SK-N-SH treated with all-trans-retinoic acid at 6 μM for 48 hours (cell line): ENCODE data around the gene FOXA2.

Experiments used
- ATAC-seq: fragments of 200-7000 bp; cut with Tn5 transposase; 3 replicates; pipeline ENCODE4 v1.9.1; 2020; ENCODE audit warnings: mild to moderate bottlenecking, moderate library complexity
- ARNTL ChIP-seq: fragments of 450-650 bp; formaldehyde crosslinking; IDR thresholded peaks from 2 replicates; pipeline ENCODE4 v1.5.0; 2020; ENCODE audit warnings: low read depth, mild to moderate bottlenecking, moderate library complexity, borderline replicate concordance
- BACH2 ChIP-seq: fragments of 250-450 bp; sonication (Bioruptor Pico); IDR thresholded peaks from 2 replicates; pipeline ENCODE4 v1.9.0; 2021; ENCODE audit warnings: mild to moderate bottlenecking, borderline replicate concordance
- CREB5 ChIP-seq: fragments of 250-450 bp; sonication (Bioruptor Pico); IDR thresholded peaks from 2 replicates; pipeline ENCODE4 v1.5.1; 2020; ENCODE audit warnings: low read depth, mild to moderate bottlenecking, moderate library complexity
- CSDC2 ChIP-seq: fragments of 250-450 bp; sonication (Bioruptor Pico); IDR thresholded peaks from 2 replicates; pipeline ENCODE4 v1.5.0; 2020; ENCODE audit warnings: mild to moderate bottlenecking, moderate library complexity
- CSRNP3 ChIP-seq: fragments of 250-450 bp; sonication (Bioruptor Pico); IDR thresholded peaks from 2 replicates; pipeline ENCODE4 v1.5.1; 2021; ENCODE audit warnings: mild to moderate bottlenecking, moderate library complexity
- ESRRG ChIP-seq: fragments of 250-450 bp; sonication (Bioruptor Pico); IDR thresholded peaks from 2 replicates; pipeline ENCODE4 v1.6.1; 2021; ENCODE audit warnings: mild to moderate bottlenecking
- GLIS3 ChIP-seq: fragments of 250-450 bp; sonication (Bioruptor Pico); IDR thresholded peaks from 2 replicates; pipeline ENCODE4 v1.5.0; 2020; ENCODE audit warnings: mild to moderate bottlenecking, moderate library complexity
- ISL1 ChIP-seq: fragments of 250-450 bp; sonication (Bioruptor Pico); IDR thresholded peaks from 2 replicates; pipeline ENCODE4 v2.1.2; 2022; ENCODE audit warnings: mild to moderate bottlenecking, moderate library complexity
- OSR1 ChIP-seq: fragments of 250-450 bp; sonication (Bioruptor Pico); IDR thresholded peaks from 2 replicates; pipeline ENCODE4 v1.8.0; 2022; ENCODE audit warnings: moderate library complexity, mild to moderate bottlenecking, inconsistent platforms
- PATZ1 ChIP-seq: fragments of 250-450 bp; sonication (Bioruptor Pico); IDR thresholded peaks from 2 replicates; pipeline ENCODE4 v1.8.0; 2020; ENCODE audit warnings: mild to moderate bottlenecking, moderate library complexity, borderline replicate concordance
- POU6F1 ChIP-seq: fragments of 250-450 bp; sonication (Bioruptor Pico); IDR thresholded peaks from 2 replicates; pipeline ENCODE4 v1.8.0; 2021; ENCODE audit warnings: low read depth, mild to moderate bottlenecking, moderate library complexity, borderline replicate concordance
- RARB ChIP-seq: fragments of 250-450 bp; sonication (Bioruptor Pico); IDR thresholded peaks from 2 replicates; pipeline ENCODE4 v1.8.0; 2021; ENCODE audit warnings: mild to moderate bottlenecking, moderate library complexity
- SNAI2 ChIP-seq: fragments of 250-450 bp; sonication (Bioruptor Pico); IDR thresholded peaks from 2 replicates; pipeline ENCODE4 v1.5.0; 2020; ENCODE audit warnings: mild to moderate bottlenecking, moderate library complexity
- TCF4 ChIP-seq: fragments of 250-450 bp; sonication (Bioruptor Pico); IDR thresholded peaks from 2 replicates; pipeline ENCODE4 v1.8.0; 2021; ENCODE audit warnings: mild to moderate bottlenecking, moderate library complexity, borderline replicate concordance
- TOX ChIP-seq: fragments of 250-450 bp; sonication (Bioruptor Pico); IDR thresholded peaks from 2 replicates; pipeline ENCODE4 v1.8.0; 2021; ENCODE audit warnings: mild to moderate bottlenecking, moderate library complexity, borderline replicate concordance
- TSHZ2 ChIP-seq: fragments of 250-450 bp; sonication (Bioruptor Pico); IDR thresholded peaks from 2 replicates; pipeline ENCODE4 v1.5.0; 2020; ENCODE audit warnings: mild to moderate bottlenecking, moderate library complexity
- ZC3H10 ChIP-seq: fragments of 250-450 bp; sonication (Bioruptor Pico); IDR thresholded peaks from 2 replicates; pipeline ENCODE4 v1.5.1; 2021; ENCODE audit warnings: mild to moderate bottlenecking, moderate library complexity
- ZFP3 ChIP-seq: fragments of 250-450 bp; sonication (Bioruptor Pico); IDR thresholded peaks from 2 replicates; pipeline ENCODE4 v1.5.0; 2020; ENCODE audit warnings: mild to moderate bottlenecking, moderate library complexity
- ZFP30 ChIP-seq: fragments of 450-650 bp; formaldehyde crosslinking; IDR thresholded peaks from 2 replicates; pipeline ENCODE4 v1.5.0; 2022; ENCODE audit warnings: mild to moderate bottlenecking, moderate library complexity
- ZNF70 ChIP-seq: fragments of 450-650 bp; formaldehyde crosslinking; IDR thresholded peaks from 2 replicates; pipeline ENCODE4 v1.5.0; 2020; ENCODE audit warnings: mild to moderate bottlenecking, moderate library complexity
- ZNF8 ChIP-seq: fragments of 450-650 bp; formaldehyde crosslinking; IDR thresholded peaks from 2 replicates; pipeline ENCODE4 v1.5.0; 2020; ENCODE audit warnings: mild to moderate bottlenecking, moderate library complexity

Gene FOXA2

GRCh38 chr20:22583773-22584521 lies 425 bp downstream of the FOXA2 start:
- ATAC-seq: no peak
- TF ChIP-seq ZNF70 (CRISPR knock-in tag) (no peak), POU6F1 (CRISPR knock-in tag) (no peak), TSHZ2 (CRISPR knock-in tag) (no peak), ZFP30 (no peak), OSR1 (CRISPR knock-in tag) (no peak), CREB5 (no peak), TCF4 (no peak), ZFP3 (no peak)

GRCh38 chr20:22582964-22583772 lies 1.2 kb downstream of the FOXA2 start:
- ATAC-seq: no peak; the same call in 2 of the 3 replicates
- TF ChIP-seq GLIS3 (CRISPR knock-in tag) (no peak), SNAI2 (no peak), ZC3H10 (CRISPR knock-in tag) (no peak), ESRRG (CRISPR knock-in tag) (no peak)
- TF ChIP-seq, all 23 proteins: peak for 0

- TF ChIP-seq TSHZ2 (CRISPR knock-in tag): no peak
- TF ChIP-seq BACH2 (CRISPR knock-in tag): no peak
- no peak for TF ChIP-seq RARB (CRISPR knock-in tag)
- TF ChIP-seq CSDC2: no peak
- no peak for TF ChIP-seq POU6F1 (CRISPR knock-in tag)
- TF ChIP-seq ZFP30: no peak
- no peak for TF ChIP-seq TOX
- TF ChIP-seq PATZ1 (CRISPR knock-in tag): no peak
- no peak for TF ChIP-seq ARNTL (CRISPR knock-in tag)
- no peak for TF ChIP-seq ISL1 (CRISPR knock-in tag)
- no peak for TF ChIP-seq CSRNP3 (CRISPR knock-in tag)
- no peak for TF ChIP-seq ZC3H10 (CRISPR knock-in tag)
- no peak for TF ChIP-seq OSR1 (CRISPR knock-in tag)
- TF ChIP-seq TCF4: no peak
- no peak for TF ChIP-seq ZNF8 (CRISPR knock-in tag)
- no peak for TF ChIP-seq SNAI2
- TF ChIP-seq ZFP3: no peak
- TF ChIP-seq ESRRG (CRISPR knock-in tag): no peak
- no peak for TF ChIP-seq GLIS3 (CRISPR knock-in tag)
- no peak for ATAC-seq
Measured at GRCh38 chr20:22582386-22582963, 1.9 kb downstream of the FOXA2 start.
